ENCODE measurements around the gene NAALADL2. TPM values are rescaled to one million over a fixed set of nuclear protein-coding genes. Genes with fewer than 3 reads are reported as not detected.
"Not testable (repeated sequence)": the region's sequence is repeated elsewhere in the genome, so short reads cannot be mapped to it uniquely, and the experiment has no call there.

Gene NAALADL2
- total RNA-seq, 5 donors from 2014 or later (not counting 1 experiment from before 2014, with no cell fraction given) = 0.13 to 1.4 (median 0.36) TPM; not detected in 1

DNA sequence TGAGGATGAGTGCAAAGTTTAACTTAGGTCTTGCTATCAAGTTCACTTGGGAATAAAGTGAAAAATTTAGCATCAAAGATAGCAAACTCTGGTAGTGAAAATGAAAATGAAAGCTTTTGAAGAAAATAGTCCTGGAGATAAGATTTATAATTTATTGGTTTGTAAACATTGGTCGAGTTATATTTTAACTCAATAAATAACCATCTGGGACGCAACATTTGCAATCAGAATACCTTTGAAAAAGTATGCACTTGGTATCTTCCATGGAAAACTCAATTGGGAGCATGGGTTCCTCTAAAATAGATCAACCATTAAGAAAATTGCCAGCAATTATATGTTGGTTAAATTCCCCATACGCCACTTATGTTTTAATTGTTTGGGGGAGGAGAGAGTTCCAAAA, 209.5 kb downstream of the NAALADL2 start:
- no peak overlapping the region for H3K4me3 Mint-ChIP-seq
- H3K27me3 ChIP-seq (replicated peaks in 1 of 2; ENCODE audit: control insufficient read depth in 2 of 2, extremely low read depth in 1 of 2, insufficient read depth in 2 of 2, low read length in 1 of 2) = no peaks in the 10 kb centered on the region
- H3K27me3 Mint-ChIP-seq = no peaks in the 10 kb centered on the region
- no peaks in the 10 kb centered on the region for H3K36me3 Mint-ChIP-seq
- ChIA-PET POLR2A (no interaction called here), CTCF (no interaction called here)
- H3K4me3 ChIP-seq (ENCODE audit: control insufficient read depth in 1 of 2, extremely low read depth in 1 of 2, low read length in 1 of 2) = no peak overlapping the region
- DNase-seq = no peak
- no peaks in the 10 kb centered on the region for H3K9me3 ChIP-seq
- no peak overlapping the region for H3K27ac Mint-ChIP-seq
- no peaks in the 10 kb centered on the region for H3K4me1 Mint-ChIP-seq
- no peaks in the 10 kb centered on the region for H3K36me3 ChIP-seq (ENCODE audit: control insufficient read depth in 2 of 2, extremely low read depth in 1 of 2, insufficient read depth in 1 of 2, low read length in 1 of 2)
- no peaks in the 10 kb centered on the region for H3K4me1 ChIP-seq (ENCODE audit: control insufficient read depth in 1 of 2, extremely low read depth in 1 of 2, insufficient read depth in 2 of 2, low read length in 2 of 2)
- H3K27ac ChIP-seq (ENCODE audit: low read length) = no peak overlapping the region
- WGBS (ENCODE audit: insufficient coverage) = no CpG with 5 or more reads among the region's 3 CpGs
- no peak for ATAC-seq (replicated peaks in 1 of 4)
- H3K9me3 Mint-ChIP-seq = peaks cover 0 to 19% (median 6%) of the 10 kb centered on the region in 3 donors

DNA sequence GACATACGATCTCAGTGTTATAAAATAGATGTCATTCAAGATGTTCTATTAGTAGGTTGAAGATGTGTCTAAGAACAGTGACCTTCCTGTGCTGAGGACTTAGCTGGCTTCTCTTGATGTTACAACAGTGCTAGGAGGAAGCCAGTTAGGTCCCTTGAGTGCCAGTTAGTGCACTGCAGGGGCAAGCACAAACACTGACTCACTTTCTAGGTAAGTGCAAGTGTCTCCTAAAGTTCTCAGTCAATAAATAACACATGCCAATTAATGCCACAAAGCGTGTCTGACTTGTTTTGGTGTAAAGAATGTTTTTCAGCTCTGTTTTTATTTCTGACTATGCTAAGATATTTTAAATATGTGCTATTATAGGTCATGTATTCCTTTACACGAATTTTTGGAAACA, 211.8 kb downstream of the NAALADL2 start:
- no peaks in the 10 kb centered on the region for H3K4me1 Mint-ChIP-seq
- no peak overlapping the region for H3K4me3 Mint-ChIP-seq
- WGBS (ENCODE audit: insufficient coverage) = 88% methylated on average over 1 of the region's 3 CpGs
- H3K4me3 ChIP-seq (ENCODE audit: control insufficient read depth in 1 of 2, extremely low read depth in 1 of 2, low read length in 1 of 2) = no peak overlapping the region
- no peaks in the 10 kb centered on the region for H3K36me3 ChIP-seq (ENCODE audit: control insufficient read depth in 2 of 2, extremely low read depth in 1 of 2, insufficient read depth in 1 of 2, low read length in 1 of 2)
- DNase-seq = no peak
- ATAC-seq (replicated peaks in 1 of 4) = no peak
- H3K36me3 Mint-ChIP-seq = no peaks in the 10 kb centered on the region
- no peak overlapping the region for H3K27ac Mint-ChIP-seq
- H3K4me1 ChIP-seq (ENCODE audit: control insufficient read depth in 1 of 2, extremely low read depth in 1 of 2, insufficient read depth in 2 of 2, low read length in 2 of 2) = no peaks in the 10 kb centered on the region
- POLR2A ChIA-PET = no interaction called here
- no peaks in the 10 kb centered on the region for H3K27me3 ChIP-seq (replicated peaks in 1 of 2; ENCODE audit: control insufficient read depth in 2 of 2, extremely low read depth in 1 of 2, insufficient read depth in 2 of 2, low read length in 1 of 2)
- H3K9me3 Mint-ChIP-seq = peaks cover 0 to 9% (median 8%) of the 10 kb centered on the region in 3 donors
- no peak overlapping the region for H3K27ac ChIP-seq (ENCODE audit: low read length)
- no peaks in the 10 kb centered on the region for H3K9me3 ChIP-seq
- no peaks in the 10 kb centered on the region for H3K27me3 Mint-ChIP-seq
- CTCF ChIA-PET = no interaction called here

GRCh38 chr3:175073219-175073905, 214.2 kb downstream of the NAALADL2 start:
- WGBS (ENCODE audit: insufficient coverage) = no CpG with 5 or more reads among the region's 6 CpGs
- H3K4me3 Mint-ChIP-seq = no peak overlapping the region
- Histone ChIP-seq H3K4me3 (ENCODE audit: control insufficient read depth in 1 of 2, extremely low read depth in 1 of 2, low read length in 1 of 2) (no peak overlapping the region), H3K36me3 (ENCODE audit: control insufficient read depth in 2 of 2, extremely low read depth in 1 of 2, insufficient read depth in 1 of 2, low read length in 1 of 2) (no peaks in the 10 kb centered on the region), H3K27ac (ENCODE audit: low read length) (no peak overlapping the region), H3K27me3 (replicated peaks in 1 of 2; ENCODE audit: control insufficient read depth in 2 of 2, extremely low read depth in 1 of 2, insufficient read depth in 2 of 2, low read length in 1 of 2) (no peaks in the 10 kb centered on the region), H3K4me1 (ENCODE audit: control insufficient read depth in 1 of 2, extremely low read depth in 1 of 2, insufficient read depth in 2 of 2, low read length in 2 of 2) (no peaks in the 10 kb centered on the region), H3K9me3 (no peaks in the 10 kb centered on the region)
- no peaks in the 10 kb centered on the region for H3K4me1 Mint-ChIP-seq
- CTCF ChIA-PET = no interaction called here
- H3K27me3 Mint-ChIP-seq = no peaks in the 10 kb centered on the region
- H3K9me3 Mint-ChIP-seq = peaks cover under 1 to 7% (median 4%) of the 10 kb centered on the region in 3 donors
- no peak for ATAC-seq (replicated peaks in 1 of 4)
- POLR2A ChIA-PET = no interaction called here
- DNase-seq = no peak
- no peaks in the 10 kb centered on the region for H3K36me3 Mint-ChIP-seq
- no peak overlapping the region for H3K27ac Mint-ChIP-seq

GRCh38 chr3:175075269-175075668, 216.1 kb downstream of the NAALADL2 start:
- Mint-ChIP-seq H3K4me1 (no peaks in the 10 kb centered on the region), H3K27ac (no peak overlapping the region), H3K36me3 (no peaks in the 10 kb centered on the region), H3K9me3 (peaks cover 3 to 5% (median 4%) of the 10 kb centered on the region in 3 donors), H3K27me3 (no peaks in the 10 kb centered on the region), H3K4me3 (no peak overlapping the region)
- no peak for ATAC-seq (replicated peaks in 1 of 4)
- no peaks in the 10 kb centered on the region for H3K9me3 ChIP-seq
- CTCF ChIA-PET = no interaction called here
- no peaks in the 10 kb centered on the region for H3K4me1 ChIP-seq (ENCODE audit: control insufficient read depth in 1 of 2, extremely low read depth in 1 of 2, insufficient read depth in 2 of 2, low read length in 2 of 2)
- H3K36me3 ChIP-seq (ENCODE audit: control insufficient read depth in 2 of 2, extremely low read depth in 1 of 2, insufficient read depth in 1 of 2, low read length in 1 of 2) = no peaks in the 10 kb centered on the region
- no peak for DNase-seq
- POLR2A ChIA-PET = no interaction called here
- H3K27me3 ChIP-seq (replicated peaks in 1 of 2; ENCODE audit: control insufficient read depth in 2 of 2, extremely low read depth in 1 of 2, insufficient read depth in 2 of 2, low read length in 1 of 2) = no peaks in the 10 kb centered on the region
- H3K4me3 ChIP-seq (ENCODE audit: control insufficient read depth in 1 of 2, extremely low read depth in 1 of 2, low read length in 1 of 2) = no peak overlapping the region
- H3K27ac ChIP-seq (ENCODE audit: low read length) = no peak overlapping the region

DNA sequence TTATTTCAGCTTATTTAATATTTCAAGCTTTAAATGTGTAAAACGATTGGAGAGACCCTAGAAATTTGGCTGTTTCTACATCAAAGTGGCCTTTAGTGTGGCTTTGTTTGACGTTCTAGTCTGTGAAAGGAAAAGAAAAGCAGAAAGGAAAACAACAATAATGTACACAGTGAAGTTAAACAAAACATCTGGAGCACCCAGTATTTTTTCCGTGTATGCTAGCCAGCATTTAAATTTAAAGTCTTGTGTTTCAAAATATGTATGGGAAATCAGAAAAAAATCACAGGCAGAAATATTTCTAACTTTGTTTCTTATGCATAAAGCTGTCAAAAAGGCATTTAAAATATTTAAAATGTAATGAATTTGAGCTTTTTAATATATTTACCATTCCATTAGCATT, 218.1 kb downstream of the NAALADL2 start:
- Histone ChIP-seq H3K4me3 (ENCODE audit: control insufficient read depth in 1 of 2, extremely low read depth in 1 of 2, low read length in 1 of 2) (no peak overlapping the region), H3K4me1 (ENCODE audit: control insufficient read depth in 1 of 2, extremely low read depth in 1 of 2, insufficient read depth in 2 of 2, low read length in 2 of 2) (no peaks in the 10 kb centered on the region), H3K9me3 (no peaks in the 10 kb centered on the region), H3K27ac (ENCODE audit: low read length) (no peak overlapping the region), H3K36me3 (ENCODE audit: control insufficient read depth in 2 of 2, extremely low read depth in 1 of 2, insufficient read depth in 1 of 2, low read length in 1 of 2) (no peaks in the 10 kb centered on the region), H3K27me3 (replicated peaks in 1 of 2; ENCODE audit: control insufficient read depth in 2 of 2, extremely low read depth in 1 of 2, insufficient read depth in 2 of 2, low read length in 1 of 2) (no peaks in the 10 kb centered on the region)
- no peak for ATAC-seq (replicated peaks in 1 of 4)
- ChIA-PET POLR2A (no interaction called here), CTCF (no interaction called here)
- peaks cover 3 to 12% (median 5%) of the 10 kb centered on the region in 3 donors for H3K9me3 Mint-ChIP-seq
- no peaks in the 10 kb centered on the region for H3K4me1 Mint-ChIP-seq
- WGBS (ENCODE audit: insufficient coverage) = 80% methylated on average over 1 of the region's 3 CpGs
- no peak for DNase-seq
- H3K27ac Mint-ChIP-seq = no peak overlapping the region
- no peaks in the 10 kb centered on the region for H3K36me3 Mint-ChIP-seq
- no peaks in the 10 kb centered on the region for H3K27me3 Mint-ChIP-seq
- no peak overlapping the region for H3K4me3 Mint-ChIP-seq

GRCh38 chr3:175082631-175083030, 223.5 kb downstream of the NAALADL2 start:
- ChIA-PET POLR2A (no interaction called here), CTCF (no interaction called here)
- DNase-seq (no peak), ATAC-seq (replicated peaks in 1 of 4) (no peak)
- no peak overlapping the region for H3K27ac ChIP-seq (ENCODE audit: low read length)
- Mint-ChIP-seq H3K4me1 (no peaks in the 10 kb centered on the region), H3K27me3 (no peaks in the 10 kb centered on the region), H3K27ac (no peak overlapping the region), H3K4me3 (no peak overlapping the region), H3K9me3 (peaks cover 3 to 12% (median 7%) of the 10 kb centered on the region in 3 donors), H3K36me3 (no peaks in the 10 kb centered on the region)
- no peak overlapping the region for H3K4me3 ChIP-seq (ENCODE audit: control insufficient read depth in 1 of 2, extremely low read depth in 1 of 2, low read length in 1 of 2)
- H3K36me3 ChIP-seq (ENCODE audit: control insufficient read depth in 2 of 2, extremely low read depth in 1 of 2, insufficient read depth in 1 of 2, low read length in 1 of 2) = no peaks in the 10 kb centered on the region
- H3K9me3 ChIP-seq = no peaks in the 10 kb centered on the region
- H3K27me3 ChIP-seq (replicated peaks in 1 of 2; ENCODE audit: control insufficient read depth in 2 of 2, extremely low read depth in 1 of 2, insufficient read depth in 2 of 2, low read length in 1 of 2) = no peaks in the 10 kb centered on the region
- no peaks in the 10 kb centered on the region for H3K4me1 ChIP-seq (ENCODE audit: control insufficient read depth in 1 of 2, extremely low read depth in 1 of 2, insufficient read depth in 2 of 2, low read length in 2 of 2)

DNA sequence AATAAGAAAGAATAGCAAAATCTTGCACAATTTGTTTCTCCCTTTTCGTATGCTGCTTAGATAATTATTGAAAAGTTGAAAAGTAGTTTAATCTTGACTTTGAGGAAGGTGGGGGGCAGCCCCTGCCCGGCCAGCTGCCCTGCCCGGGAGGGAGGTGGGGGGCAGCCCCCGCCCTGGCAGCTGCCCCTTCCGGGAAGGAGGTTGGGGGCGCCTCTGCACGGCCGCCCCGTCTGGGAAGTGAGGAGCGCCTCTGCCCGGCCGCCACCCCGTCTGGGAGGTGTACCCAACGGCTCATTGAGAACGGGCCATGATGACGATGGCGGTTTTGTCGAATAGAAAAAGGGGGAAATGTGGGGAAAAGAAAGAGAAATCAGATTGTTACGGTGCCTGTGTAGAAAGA, 228.0 kb downstream of the NAALADL2 start:
- H3K4me1 ChIP-seq (ENCODE audit: control insufficient read depth in 1 of 2, extremely low read depth in 1 of 2, insufficient read depth in 2 of 2, low read length in 2 of 2); H3K4me1 Mint-ChIP-seq; POLR2A ChIA-PET; H3K9me3 Mint-ChIP-seq; H3K36me3 ChIP-seq (ENCODE audit: control insufficient read depth in 2 of 2, extremely low read depth in 1 of 2, insufficient read depth in 1 of 2, low read length in 1 of 2); H3K36me3 Mint-ChIP-seq; H3K27me3 ChIP-seq (replicated peaks in 1 of 2; ENCODE audit: control insufficient read depth in 2 of 2, extremely low read depth in 1 of 2, insufficient read depth in 2 of 2, low read length in 1 of 2); CTCF ChIA-PET; DNase-seq; H3K9me3 ChIP-seq; H3K27me3 Mint-ChIP-seq; H3K27ac ChIP-seq (ENCODE audit: low read length); ATAC-seq (replicated peaks in 1 of 4); H3K27ac Mint-ChIP-seq; H3K4me3 Mint-ChIP-seq; H3K4me3 ChIP-seq (ENCODE audit: control insufficient read depth in 1 of 2, extremely low read depth in 1 of 2, low read length in 1 of 2): not testable (repeated sequence)
- WGBS (ENCODE audit: insufficient coverage) = 93% methylated on average over 13 of the region's 19 CpGs
